Naive thymus-derived CD4-positive, alpha-beta T cell (primary cell): ENCODE measurements around the gene MTG1. TPM values are rescaled to one million over a fixed set of nuclear protein-coding genes. Genes with fewer than 3 reads are reported as not detected.

Source experiments
- ATAC-seq: fragments of 150-1000 bp; cut with Tn5 transposase; 2 replicates; pipeline ENCODE4 v1.10.0; 2021; ENCODE audit warnings: mild to moderate bottlenecking, moderate library complexity
- CTCF ChIA-PET: fragments of 350-600 bp; sonication (Branson Sonifier 250); formaldehyde crosslinking; loops from one replicate; lab custom pipeline; 2021; ENCODE audit warnings: antibody characterized with exemption; lab: Charles Lee
- POLR2A ChIA-PET: fragments of 350-600 bp; sonication (Branson Sonifier 250); formaldehyde crosslinking; loops from one replicate; lab custom pipeline; 2021; ENCODE audit warnings: antibody characterized with exemption, inconsistent platforms; lab: Charles Lee
- DNase-seq, 9 donors: peaks; one replicate each; pipeline versions ENCODE4 v3.0.0 to v3.0.0-alpha.2; 2020 to 2022; ENCODE audit warnings: mixed read lengths in 1 of 9
- H3K27ac ChIP-seq: one replicate; pipeline ENCODE4 v1.7.0; 2013; ENCODE audit warnings: mild to moderate bottlenecking, low read depth, low read length, moderate library complexity
- H3K27me3 ChIP-seq, 2 donors: one replicate each; pipeline ENCODE4 v1.7.0; 2013; ENCODE audit warnings: low read length in 2 of 2, mild to moderate bottlenecking in 2 of 2, moderate library complexity in 2 of 2; ENCODE audit not compliant: control insufficient read depth in 2 of 2, insufficient read depth in 2 of 2
- H3K36me3 ChIP-seq, 3 experiments: 1 replicate in 2 of 3; 2 replicates in 1 of 3; pipeline ENCODE4 v1.7.0; 2013; ENCODE audit warnings: low read length in 3 of 3, mild to moderate bottlenecking in 3 of 3, moderate library complexity in 1 of 3; ENCODE audit not compliant: insufficient read depth in 3 of 3, control insufficient read depth in 2 of 3
- H3K4me1 ChIP-seq, 2 donors: one replicate each; pipeline ENCODE4 v1.7.0; 2013; ENCODE audit warnings: low read length in 2 of 2, mild to moderate bottlenecking in 2 of 2, moderate library complexity in 1 of 2; ENCODE audit not compliant: control insufficient read depth in 2 of 2, insufficient read depth in 2 of 2
- H3K4me3 ChIP-seq: 2 replicates; pipeline ENCODE4 v1.7.0; 2013; ENCODE audit warnings: mild to moderate bottlenecking, low read length
- H3K9me3 ChIP-seq, 3 experiments: 1 replicate in 2 of 3; 2 replicates in 1 of 3; pipeline ENCODE4 v1.7.0; 2013; ENCODE audit warnings: low read length in 3 of 3; ENCODE audit not compliant: control insufficient read depth in 2 of 3
- H3K27ac Mint-ChIP-seq, 9 donors: one replicate each; pipeline ENCODE4 v1.8.0; 2020 to 2022; ENCODE audit warnings: mixed read lengths in 9 of 9, mild to moderate bottlenecking in 8 of 9, moderate library complexity in 5 of 9, inconsistent platforms in 2 of 9
- H3K27me3 Mint-ChIP-seq, 5 donors: one replicate each; pipeline ENCODE4 v1.8.0; 2021 to 2022; ENCODE audit warnings: mixed read lengths in 5 of 5, mild to moderate bottlenecking in 1 of 5
- H3K36me3 Mint-ChIP-seq, 5 donors: one replicate each; pipeline ENCODE4 v1.8.0; 2020 to 2022; ENCODE audit warnings: mixed read lengths in 5 of 5, mild to moderate bottlenecking in 3 of 5, inconsistent platforms in 1 of 5
- H3K4me1 Mint-ChIP-seq, 7 donors: one replicate each; pipeline ENCODE4 v1.8.0; 2020 to 2022; ENCODE audit warnings: mixed read lengths in 7 of 7, mild to moderate bottlenecking in 3 of 7, inconsistent platforms in 1 of 7
- H3K4me3 Mint-ChIP-seq, 10 donors: one replicate each; pipeline ENCODE4 v1.8.0; 2020 to 2022; ENCODE audit warnings: mild to moderate bottlenecking in 10 of 10, mixed read lengths in 10 of 10, moderate library complexity in 6 of 10, inconsistent platforms in 2 of 10
- H3K9me3 Mint-ChIP-seq, 11 donors: one replicate each; pipeline ENCODE4 v1.8.0; 2020 to 2022; ENCODE audit warnings: mixed read lengths in 11 of 11, mild to moderate bottlenecking in 4 of 11, inconsistent platforms in 1 of 11, moderate library complexity in 1 of 11
- intact Hi-C, 2 donors: fragments of 100-400 bp; cut with micrococcal nuclease; formaldehyde crosslinking; loops; one replicate each; pipeline ENCODE4 v1.15.1; 2023
- polyA plus RNA-seq, 2 donors: library from polyadenylated mRNA; unstranded; fragments of 300-500 nt; fragmentation: Illumina TruSeq; gene quantifications; one replicate each; pipeline ENCODE4 v1.2.3, GENCODE V29; 2021
- total RNA-seq, 6 experiments: library from RNA in 5 of 6; stranded (reverse) in 5 of 6; gene quantifications; 1 replicate in 5 of 6; 2 replicates in 1 of 6; pipeline ENCODE4 v1.2.3 and lab custom pipeline; 2021 to 2026

Gene MTG1
- total and polyA plus RNA-seq, 7 experiments from 2014 or later, result 25.6 to 67.1 (median 51.2) TPM

DNA sequence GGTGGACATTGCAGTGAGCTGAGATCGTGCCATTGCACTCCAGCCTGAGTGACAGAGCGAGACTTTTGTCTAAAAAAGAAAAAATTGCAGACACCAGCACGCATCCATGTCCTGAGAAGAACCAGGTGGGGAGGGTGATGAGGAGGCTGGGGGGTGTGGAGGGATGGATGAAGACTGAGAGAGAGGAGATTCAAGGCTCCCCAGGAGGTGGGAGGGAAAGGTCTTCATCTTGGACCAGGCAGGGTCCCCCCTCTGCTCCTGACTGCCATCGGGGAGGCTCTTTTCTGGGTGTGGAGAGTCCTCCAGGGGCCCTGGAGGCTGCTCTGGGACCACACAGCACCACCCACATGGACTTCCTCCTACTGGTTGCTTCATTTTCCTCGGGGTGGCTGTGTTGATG, 61.2 kb downstream of the MTG1 start:
- Histone ChIP-seq H3K27me3 (no peaks in the 10 kb centered on the region), H3K4me3 (no peak overlapping the region), H3K27ac (no peak overlapping the region), H3K4me1 (no peaks in the 10 kb centered on the region), H3K36me3 (no peaks in the 10 kb centered on the region), H3K9me3 (no peaks in the 10 kb centered on the region)
- H3K4me3 Mint-ChIP-seq, result no peak overlapping the region
- POLR2A ChIA-PET, result no interaction called here
- H3K27ac Mint-ChIP-seq, result no peak overlapping the region
- CTCF ChIA-PET, result no interaction called here
- DNase-seq (no peak), ATAC-seq (no peak)
- peaks cover 0 to 2% (median 0%) of the 10 kb centered on the region in 11 donors for H3K9me3 Mint-ChIP-seq
- intact Hi-C loops, result loop anchor here in 1 of 2 donors (10.0 kb wide), 1 partner anchor 890 kb away; no protein-coding TSS in a partner anchor
- no peaks in the 10 kb centered on the region for H3K27me3 Mint-ChIP-seq
- peaks cover 0 to 4% (median 0%) of the 10 kb centered on the region in 7 donors for H3K4me1 Mint-ChIP-seq
- H3K36me3 Mint-ChIP-seq, result peaks cover 0 to 4% (median 0%) of the 10 kb centered on the region in 5 donors

DNA sequence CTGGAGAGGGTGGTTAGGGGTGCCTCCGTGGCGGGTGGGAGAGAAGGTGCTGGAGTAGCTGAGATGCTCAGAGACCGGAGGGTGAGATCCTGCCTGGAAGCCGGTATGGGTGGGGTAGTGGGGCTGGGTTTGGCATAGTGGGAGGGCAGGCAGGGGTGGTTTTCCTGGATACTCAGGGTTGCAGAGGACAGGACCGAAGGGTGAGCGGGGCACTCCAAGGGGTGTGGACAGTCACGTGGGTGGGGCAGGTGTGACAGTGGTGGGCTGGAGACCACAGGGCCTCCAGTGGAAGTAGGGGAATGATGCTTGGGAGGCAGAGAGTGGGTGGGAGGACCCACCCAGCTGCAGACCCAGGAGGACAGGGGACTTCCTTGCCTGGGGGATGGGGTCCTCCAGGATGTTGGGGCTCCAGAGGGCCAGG, 61.7 kb downstream of the MTG1 start:
- Mint-ChIP-seq H3K9me3 (no peaks in the 10 kb centered on the region), H3K4me3 (no peak overlapping the region), H3K4me1 (peaks cover 0 to 4% (median 0%) of the 10 kb centered on the region in 7 donors), H3K36me3 (peaks cover 0 to 4% (median 0%) of the 10 kb centered on the region in 5 donors), H3K27ac (no peak overlapping the region), H3K27me3 (no peaks in the 10 kb centered on the region)
- ATAC-seq (no peak), DNase-seq (no peak)
- no peaks in the 10 kb centered on the region for H3K9me3 ChIP-seq
- no peak overlapping the region for H3K4me3 ChIP-seq
- no peaks in the 10 kb centered on the region for H3K27me3 ChIP-seq
- H3K36me3 ChIP-seq, result no peaks in the 10 kb centered on the region
- intact Hi-C loops, result loop anchor here in 1 of 2 donors (10.0 kb wide), 1 partner anchor 891 kb away; no protein-coding TSS in a partner anchor
- no peaks in the 10 kb centered on the region for H3K4me1 ChIP-seq
- POLR2A ChIA-PET, result no interaction called here
- CTCF ChIA-PET, result no interaction called here
- H3K27ac ChIP-seq, result no peak overlapping the region

DNA sequence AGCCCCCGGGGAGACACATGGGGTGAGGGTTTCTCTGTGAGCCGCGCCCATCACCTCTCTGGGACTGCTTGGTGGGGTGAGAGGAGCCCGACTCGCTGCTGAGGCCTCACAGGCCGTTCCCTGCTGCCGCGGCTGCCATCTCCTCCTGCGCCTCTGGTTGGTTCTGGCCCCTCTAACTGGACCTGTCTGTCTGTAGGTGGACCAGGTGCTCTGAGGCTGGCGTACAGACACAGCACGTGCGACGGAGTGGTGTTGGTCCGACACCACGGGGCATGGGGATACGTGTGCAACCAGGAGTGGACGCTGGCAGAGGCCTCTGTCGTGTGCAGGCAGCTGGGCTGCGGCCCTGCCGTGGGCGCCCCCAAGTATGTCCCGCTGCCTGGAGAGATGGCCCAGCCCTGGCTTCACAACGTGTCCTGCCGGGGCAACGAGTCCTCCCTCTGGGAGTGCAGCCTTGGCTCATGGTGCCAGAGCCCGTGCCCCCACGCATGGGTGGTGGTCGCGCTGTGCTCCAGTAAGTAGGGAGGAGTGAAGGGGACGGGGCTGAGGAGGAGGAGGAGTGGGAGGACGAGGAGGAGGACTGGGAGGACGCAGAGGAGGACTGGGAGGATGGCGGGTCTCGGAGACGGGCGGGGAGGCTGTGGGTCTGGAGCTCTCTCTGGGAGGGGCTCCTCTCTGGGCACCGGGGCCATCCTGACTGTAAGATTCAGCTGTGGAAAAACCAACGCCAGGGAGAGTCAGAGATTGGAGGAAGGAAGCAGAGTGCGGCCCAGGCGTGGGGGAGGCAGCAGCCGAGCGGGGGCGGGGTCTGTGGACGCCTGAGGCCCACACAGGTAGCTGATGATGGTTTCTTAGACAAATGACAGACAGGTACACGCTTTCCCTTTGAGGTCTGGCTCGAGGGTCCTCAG, 62.3 kb downstream of the MTG1 start:
- ChIA-PET CTCF (no interaction called here), POLR2A (no interaction called here)
- H3K36me3 Mint-ChIP-seq, result peaks cover 0 to 4% (median 0%) of the 10 kb centered on the region in 5 donors
- intact Hi-C loops, result loop anchor here in 1 of 2 donors (10.0 kb wide), 1 partner anchor 891 kb away; no protein-coding TSS in a partner anchor
- no peaks in the 10 kb centered on the region for H3K27me3 ChIP-seq
- no peaks in the 10 kb centered on the region for H3K9me3 ChIP-seq
- ATAC-seq (no peak), DNase-seq (no peak)
- no peaks in the 10 kb centered on the region for H3K36me3 ChIP-seq
- no peak overlapping the region for H3K27ac Mint-ChIP-seq
- no peaks in the 10 kb centered on the region for H3K9me3 Mint-ChIP-seq
- H3K27ac ChIP-seq, result no peak overlapping the region
- no peaks in the 10 kb centered on the region for H3K4me1 ChIP-seq
- H3K4me3 ChIP-seq, result no peak overlapping the region
- H3K4me3 Mint-ChIP-seq, result no peak overlapping the region
- H3K27me3 Mint-ChIP-seq, result no peaks in the 10 kb centered on the region
- H3K4me1 Mint-ChIP-seq, result peaks cover 0 to 4% (median 0%) of the 10 kb centered on the region in 7 donors

DNA sequence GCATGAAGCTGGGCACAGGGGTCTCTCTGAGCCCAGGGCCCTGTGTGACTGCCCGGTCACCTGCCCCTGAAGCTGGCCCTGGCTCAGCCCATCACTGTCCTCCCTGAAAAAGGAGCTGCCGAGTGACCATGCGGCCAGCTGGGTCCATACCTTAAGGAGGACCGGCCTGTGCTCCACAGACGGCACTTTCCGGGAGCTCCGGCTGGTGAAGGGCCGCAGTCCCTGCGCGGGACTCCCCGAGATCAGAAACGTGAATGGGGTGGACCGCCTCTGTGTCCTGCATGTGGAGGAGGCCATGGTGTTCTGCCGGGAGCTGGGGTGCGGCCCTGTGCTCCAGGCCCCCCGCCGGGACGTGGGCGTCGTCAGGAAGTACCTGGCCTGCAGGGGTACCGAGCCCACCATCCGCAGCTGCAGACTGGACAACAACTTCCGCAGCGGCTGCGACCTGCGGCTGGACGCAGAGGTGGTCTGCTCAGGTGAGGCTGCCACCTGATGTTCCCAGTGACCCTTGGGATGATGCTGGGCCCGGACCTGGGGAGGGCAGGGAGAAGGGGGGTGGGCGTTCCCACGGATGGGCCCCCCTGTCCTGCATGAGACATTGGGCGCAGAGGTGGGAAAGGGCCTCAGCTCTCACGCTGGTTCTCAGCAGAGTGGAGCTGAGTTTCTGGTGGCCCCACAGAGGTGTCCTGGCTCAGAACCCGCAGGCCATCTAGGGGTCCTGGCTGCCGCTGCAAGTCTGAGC, 63.3 kb downstream of the MTG1 start:
- Mint-ChIP-seq H3K9me3 (no peaks in the 10 kb centered on the region), H3K27me3 (no peaks in the 10 kb centered on the region), H3K27ac (no peak overlapping the region), H3K36me3 (peaks cover 0 to 6% (median 4%) of the 10 kb centered on the region in 5 donors), H3K4me1 (peaks cover 0 to 4% (median 0%) of the 10 kb centered on the region in 7 donors), H3K4me3 (no peak overlapping the region)
- no peaks in the 10 kb centered on the region for H3K4me1 ChIP-seq
- intact Hi-C loops, result loop anchor here in 1 of 2 donors (10.0 kb wide), 1 partner anchor 892 kb away; no protein-coding TSS in a partner anchor
- DNase-seq, result no peak
- no peak for ATAC-seq
- CTCF ChIA-PET, result no interaction called here
- no peaks in the 10 kb centered on the region for H3K27me3 ChIP-seq
- POLR2A ChIA-PET, result no interaction called here
- H3K27ac ChIP-seq, result no peak overlapping the region
- H3K4me3 ChIP-seq, result no peak overlapping the region
- no peaks in the 10 kb centered on the region for H3K36me3 ChIP-seq
- no peaks in the 10 kb centered on the region for H3K9me3 ChIP-seq

DNA sequence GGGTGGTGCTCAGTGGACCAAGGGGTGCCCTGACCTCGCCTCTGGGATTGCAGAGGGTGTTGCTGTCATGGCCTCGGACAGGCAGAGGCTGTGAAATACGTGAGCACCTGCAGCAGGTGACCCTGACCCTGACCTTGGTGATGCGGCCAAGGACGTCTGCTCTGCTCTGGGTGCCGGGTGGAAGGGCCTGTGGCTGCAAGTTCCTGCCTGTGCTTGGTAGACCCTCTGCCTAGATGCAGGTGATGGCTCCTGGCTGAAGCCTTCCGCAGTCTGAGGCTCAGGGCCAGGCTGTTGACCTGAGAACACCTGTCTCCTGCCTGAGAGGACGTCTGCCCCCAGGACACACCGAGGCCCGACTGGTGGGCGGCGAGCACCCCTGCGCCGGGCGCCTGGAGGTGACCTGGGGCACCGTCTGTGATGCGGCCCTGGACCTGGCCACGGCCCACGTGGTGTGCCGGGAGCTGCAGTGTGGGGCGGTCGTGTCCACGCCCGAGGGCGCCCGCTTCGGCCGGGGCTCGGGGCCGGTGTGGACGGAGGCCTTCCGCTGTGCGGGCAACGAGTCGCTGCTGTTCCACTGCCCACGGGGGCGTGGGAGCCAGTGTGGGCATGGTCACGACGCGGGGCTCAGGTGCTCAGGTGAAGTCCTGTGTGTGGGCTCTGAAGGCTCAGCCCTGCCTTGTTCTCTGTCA, 64.2 kb downstream of the MTG1 start:
- H3K36me3 ChIP-seq, result no peaks in the 10 kb centered on the region
- no peak for DNase-seq
- no peak overlapping the region for H3K4me3 ChIP-seq
- Mint-ChIP-seq H3K4me1 (peaks cover 0 to 2% (median 0%) of the 10 kb centered on the region in 7 donors), H3K9me3 (no peaks in the 10 kb centered on the region), H3K27me3 (no peaks in the 10 kb centered on the region), H3K36me3 (peaks cover 0 to 6% (median 4%) of the 10 kb centered on the region in 5 donors), H3K4me3 (no peak overlapping the region), H3K27ac (no peak overlapping the region)
- no peaks in the 10 kb centered on the region for H3K4me1 ChIP-seq
- CTCF ChIA-PET, result no interaction called here
- H3K27me3 ChIP-seq, result no peaks in the 10 kb centered on the region
- intact Hi-C loops, result loop anchor here in 1 of 2 donors (10.0 kb wide), 1 partner anchor 893 kb away; no protein-coding TSS in a partner anchor
- POLR2A ChIA-PET, result no interaction called here
- H3K27ac ChIP-seq, result no peak overlapping the region
- no peak for ATAC-seq
- no peaks in the 10 kb centered on the region for H3K9me3 ChIP-seq

DNA sequence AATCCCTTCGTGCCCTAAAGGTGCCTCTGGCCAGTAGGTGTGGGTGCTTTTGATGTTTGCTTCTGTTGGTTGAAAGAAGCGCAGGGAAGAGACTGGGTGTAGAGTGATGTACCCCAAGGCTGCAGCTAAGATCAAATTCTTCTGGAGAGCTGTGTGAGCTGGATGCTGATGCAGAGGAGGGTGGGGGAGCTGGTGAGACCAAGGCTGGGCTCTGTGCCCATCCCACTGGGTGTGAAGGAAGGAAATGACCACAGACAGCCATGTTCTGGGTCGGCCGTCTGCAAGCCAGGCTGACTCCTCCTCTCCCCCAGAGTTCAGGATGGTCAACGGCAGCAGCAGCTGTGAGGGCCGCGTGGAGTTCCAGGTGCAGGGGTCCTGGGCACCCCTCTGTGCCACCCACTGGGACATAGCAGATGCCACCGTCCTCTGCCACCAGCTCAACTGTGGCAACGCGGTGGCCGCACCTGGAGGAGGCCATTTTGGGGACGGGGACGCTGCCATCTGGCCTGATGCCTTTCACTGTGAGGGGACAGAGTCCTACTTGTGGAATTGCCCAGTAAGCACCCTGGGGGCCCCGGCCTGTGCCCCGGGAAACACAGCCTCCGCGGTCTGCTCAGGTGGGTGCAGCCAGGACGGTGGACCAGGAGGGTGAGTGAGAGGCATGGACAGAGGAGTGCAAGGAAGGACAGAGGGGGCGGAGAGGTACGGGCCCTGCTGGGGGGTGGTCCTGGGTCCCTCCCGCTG, 64.9 kb downstream of the MTG1 start:
- Mint-ChIP-seq H3K36me3 (peaks cover 0 to 6% (median 4%) of the 10 kb centered on the region in 5 donors), H3K4me1 (peaks cover 0 to under 1% (median 0%) of the 10 kb centered on the region in 7 donors), H3K27ac (no peak overlapping the region), H3K4me3 (no peak overlapping the region), H3K27me3 (no peaks in the 10 kb centered on the region), H3K9me3 (no peaks in the 10 kb centered on the region)
- Histone ChIP-seq H3K27me3 (no peaks in the 10 kb centered on the region), H3K9me3 (no peaks in the 10 kb centered on the region), H3K4me1 (no peaks in the 10 kb centered on the region), H3K4me3 (no peak overlapping the region), H3K36me3 (no peaks in the 10 kb centered on the region), H3K27ac (no peak overlapping the region)
- no peak for ATAC-seq
- POLR2A ChIA-PET, result no interaction called here
- CTCF ChIA-PET, result no interaction called here
- intact Hi-C loops, result loop anchor here in 1 of 2 donors (10.0 kb wide), 1 partner anchor 894 kb away; no protein-coding TSS in a partner anchor
- DNase-seq, result no peak
